HepG2 (cell line): ENCODE measurements around the gene TXNRD2. TPM values are rescaled to one million over a fixed set of nuclear protein-coding genes. Genes with fewer than 3 reads are reported as not detected.
A peak's percentile ranks its signal among the peaks of the same experiment; 100 is the strongest.

Experiments used
- ADNP ChIP-seq: sonication (generic); formaldehyde crosslinking; IDR thresholded peaks from 2 replicates; pipeline ENCODE4 v1.4.0; 2020; ENCODE audit warnings: missing genetic modification reagents
- ELK4 ChIP-seq: sonication (generic); formaldehyde crosslinking; IDR thresholded peaks from 2 replicates; pipeline ENCODE4 v1.9.0; 2021; ENCODE audit warnings: missing genetic modification reagents, borderline replicate concordance
- HOXA9 ChIP-seq: sonication (generic); formaldehyde crosslinking; IDR thresholded peaks from 2 replicates; pipeline ENCODE4 v1.8.1; 2022; ENCODE audit warnings: missing genetic modification reagents, mild to moderate bottlenecking, moderate library complexity, borderline replicate concordance
- MYNN ChIP-seq: sonication (generic); formaldehyde crosslinking; IDR thresholded peaks from 2 replicates; pipeline ENCODE4 v1.4.0; 2020; ENCODE audit warnings: mild to moderate bottlenecking, low read depth, missing genetic modification reagents
- NFKBIZ ChIP-seq: IDR thresholded peaks from 2 replicates; pipeline ENCODE4 v1.6.1; 2018; ENCODE audit warnings: missing genetic modification reagents, missing compliant biosample characterization
- SALL1 ChIP-seq: sonication (generic); formaldehyde crosslinking; IDR thresholded peaks from 2 replicates; pipeline ENCODE4 v1.8.0; 2022; ENCODE audit warnings: mild to moderate bottlenecking, missing genetic modification reagents
- ZNF282 ChIP-seq: fragments of 450-650 bp; IDR thresholded peaks from 2 replicates; pipeline ENCODE4 v1.6.1; 2018; ENCODE audit not compliant: partially characterized antibody
- ZNF292 ChIP-seq: sonication (generic); formaldehyde crosslinking; IDR thresholded peaks from 2 replicates; pipeline ENCODE4 v1.8.1; 2022; ENCODE audit warnings: mild to moderate bottlenecking, low read depth, missing genetic modification reagents, borderline replicate concordance
- ZNF841 ChIP-seq: sonication (generic); formaldehyde crosslinking; IDR thresholded peaks from 2 replicates; pipeline ENCODE4 v1.8.1; 2023; ENCODE audit warnings: missing genetic modification reagents, borderline replicate concordance
- polyA plus RNA-seq, 8 experiments: library from polyadenylated mRNA; depleted of rRNA in 3 of 8; stranded (reverse) in 7 of 8; unstranded in 1 of 8; fragments of >200 nt; fragmentation: Illumina TruSeq in 4 of 8; extraction: Trizol in 4 of 8; gene quantifications; 2 replicates each; pipeline versions ENCODE4 v1.2.1 to v1.2.3, GENCODE V29; 2011 to 2016; ENCODE audit warnings: low read depth in 4 of 8, missing spikeins in 1 of 8, mixed read lengths in 1 of 8; ENCODE audit not compliant: insufficient read depth in 1 of 8
- total RNA-seq, 5 experiments: library from RNA; depleted of rRNA; stranded (reverse); fragments of >200 nt; fragmentation: Illumina TruSeq; extraction: Trizol; gene quantifications; 2 replicates each; pipeline ENCODE4 v1.2.3, GENCODE V29; 2016; ENCODE audit warnings: low read depth in 1 of 5
- TF ChIP-seq, protein P1 (sequence below), 2 experiments: sonication (generic) in 1 of 2; formaldehyde crosslinking in 1 of 2; IDR thresholded peaks; 2 replicates each; pipeline versions ENCODE4 v1.6.1 to v1.9.0; 2014 to 2022; ENCODE audit warnings: antibody characterized with exemption in 1 of 2, borderline replicate concordance in 1 of 2, inconsistent platforms in 1 of 2, low read depth in 1 of 2, missing genetic modification reagents in 1 of 2
- TF ChIP-seq, protein P2 (sequence below): sonication (generic); formaldehyde crosslinking; IDR thresholded peaks from 2 replicates; pipeline ENCODE4 v1.4.0; 2020; ENCODE audit warnings: missing genetic modification reagents, borderline replicate concordance
- TF ChIP-seq, protein P3 (sequence below): sonication (generic); formaldehyde crosslinking; IDR thresholded peaks from 2 replicates; pipeline ENCODE4 v1.4.0; 2020; ENCODE audit warnings: missing genetic modification reagents, mild to moderate bottlenecking, borderline replicate concordance

TXNRD2 gene
- total and polyA plus RNA-seq, 2 of the 13 experiments (the other 11 are each of a cell fraction or from before 2014, with no cell fraction given): 17.5 to 18.6 TPM

DNA sequence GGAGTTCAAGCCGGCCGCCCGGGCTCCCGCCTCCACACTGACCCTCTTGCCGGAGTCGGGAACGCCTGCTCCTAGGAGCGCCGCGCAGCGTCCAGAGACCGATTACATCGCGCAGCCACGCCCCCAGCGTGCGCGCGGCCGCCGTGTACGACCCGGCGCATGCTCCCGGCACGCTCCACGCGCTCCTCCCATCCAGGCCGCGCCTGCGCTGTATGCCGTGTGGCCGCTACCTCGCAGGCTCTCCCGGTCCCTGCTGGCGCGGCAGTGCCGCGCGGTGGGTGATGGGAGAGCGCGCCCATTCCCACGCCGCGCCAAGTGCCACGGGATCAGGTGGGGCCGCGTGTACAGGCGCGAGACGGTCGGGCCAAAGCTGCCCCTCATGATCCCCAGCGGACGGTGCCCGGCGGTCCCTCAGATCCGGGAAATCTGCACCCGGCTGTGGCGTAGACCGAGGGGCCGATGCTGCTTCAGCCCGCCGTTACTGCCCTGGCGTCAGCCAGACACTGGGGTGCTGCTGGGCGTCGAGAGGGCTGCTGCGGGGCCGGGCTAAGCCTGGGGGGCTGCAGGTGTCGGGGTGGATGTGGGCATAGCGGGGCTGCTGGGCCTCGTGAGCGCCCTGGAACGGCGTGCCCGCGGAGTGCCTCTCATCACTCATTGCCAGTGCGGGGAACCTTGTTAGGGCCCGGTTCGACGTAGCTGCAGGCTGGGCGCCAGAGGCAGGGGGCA is 86.7 kb downstream of the TXNRD2 start, which contains the start of the genes GNB1L and RTL10 (continued):
- no peak; the same call in 1 of the 2 replicates for TF ChIP-seq ELK4 (CRISPR knock-in tag)
- TF ChIP-seq ZNF841: peak; percentile 87; the same call in 1 of the 2 replicates
- TF ChIP-seq MYNN: peak; percentile 62; the same call in 1 of the 2 replicates
- peak; percentile 85 for TF ChIP-seq SALL1 (CRISPR knock-in tag)
- TF ChIP-seq, protein P1, sequence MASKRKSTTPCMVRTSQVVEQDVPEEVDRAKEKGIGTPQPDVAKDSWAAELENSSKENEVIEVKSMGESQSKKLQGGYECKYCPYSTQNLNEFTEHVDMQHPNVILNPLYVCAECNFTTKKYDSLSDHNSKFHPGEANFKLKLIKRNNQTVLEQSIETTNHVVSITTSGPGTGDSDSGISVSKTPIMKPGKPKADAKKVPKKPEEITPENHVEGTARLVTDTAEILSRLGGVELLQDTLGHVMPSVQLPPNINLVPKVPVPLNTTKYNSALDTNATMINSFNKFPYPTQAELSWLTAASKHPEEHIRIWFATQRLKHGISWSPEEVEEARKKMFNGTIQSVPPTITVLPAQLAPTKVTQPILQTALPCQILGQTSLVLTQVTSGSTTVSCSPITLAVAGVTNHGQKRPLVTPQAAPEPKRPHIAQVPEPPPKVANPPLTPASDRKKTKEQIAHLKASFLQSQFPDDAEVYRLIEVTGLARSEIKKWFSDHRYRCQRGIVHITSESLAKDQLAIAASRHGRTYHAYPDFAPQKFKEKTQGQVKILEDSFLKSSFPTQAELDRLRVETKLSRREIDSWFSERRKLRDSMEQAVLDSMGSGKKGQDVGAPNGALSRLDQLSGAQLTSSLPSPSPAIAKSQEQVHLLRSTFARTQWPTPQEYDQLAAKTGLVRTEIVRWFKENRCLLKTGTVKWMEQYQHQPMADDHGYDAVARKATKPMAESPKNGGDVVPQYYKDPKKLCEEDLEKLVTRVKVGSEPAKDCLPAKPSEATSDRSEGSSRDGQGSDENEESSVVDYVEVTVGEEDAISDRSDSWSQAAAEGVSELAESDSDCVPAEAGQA (IDR thresholded peaks at IDR 0.05; ENCODE audit: low read depth): no peak; the same call in 1 of the 2 replicates
- TF ChIP-seq, protein P1 (CRISPR knock-in tag; IDR thresholded peaks at IDR 0.05; ENCODE audit: borderline replicate concordance): peak; percentile 73; the same call in 1 of the 2 replicates
- TF ChIP-seq ADNP: peak; percentile 47; the same call in 1 of the 2 replicates
- peak; percentile 91 for TF ChIP-seq HOXA9 (CRISPR knock-in tag)
- TF ChIP-seq ZNF282: no peak
- TF ChIP-seq, protein P2, sequence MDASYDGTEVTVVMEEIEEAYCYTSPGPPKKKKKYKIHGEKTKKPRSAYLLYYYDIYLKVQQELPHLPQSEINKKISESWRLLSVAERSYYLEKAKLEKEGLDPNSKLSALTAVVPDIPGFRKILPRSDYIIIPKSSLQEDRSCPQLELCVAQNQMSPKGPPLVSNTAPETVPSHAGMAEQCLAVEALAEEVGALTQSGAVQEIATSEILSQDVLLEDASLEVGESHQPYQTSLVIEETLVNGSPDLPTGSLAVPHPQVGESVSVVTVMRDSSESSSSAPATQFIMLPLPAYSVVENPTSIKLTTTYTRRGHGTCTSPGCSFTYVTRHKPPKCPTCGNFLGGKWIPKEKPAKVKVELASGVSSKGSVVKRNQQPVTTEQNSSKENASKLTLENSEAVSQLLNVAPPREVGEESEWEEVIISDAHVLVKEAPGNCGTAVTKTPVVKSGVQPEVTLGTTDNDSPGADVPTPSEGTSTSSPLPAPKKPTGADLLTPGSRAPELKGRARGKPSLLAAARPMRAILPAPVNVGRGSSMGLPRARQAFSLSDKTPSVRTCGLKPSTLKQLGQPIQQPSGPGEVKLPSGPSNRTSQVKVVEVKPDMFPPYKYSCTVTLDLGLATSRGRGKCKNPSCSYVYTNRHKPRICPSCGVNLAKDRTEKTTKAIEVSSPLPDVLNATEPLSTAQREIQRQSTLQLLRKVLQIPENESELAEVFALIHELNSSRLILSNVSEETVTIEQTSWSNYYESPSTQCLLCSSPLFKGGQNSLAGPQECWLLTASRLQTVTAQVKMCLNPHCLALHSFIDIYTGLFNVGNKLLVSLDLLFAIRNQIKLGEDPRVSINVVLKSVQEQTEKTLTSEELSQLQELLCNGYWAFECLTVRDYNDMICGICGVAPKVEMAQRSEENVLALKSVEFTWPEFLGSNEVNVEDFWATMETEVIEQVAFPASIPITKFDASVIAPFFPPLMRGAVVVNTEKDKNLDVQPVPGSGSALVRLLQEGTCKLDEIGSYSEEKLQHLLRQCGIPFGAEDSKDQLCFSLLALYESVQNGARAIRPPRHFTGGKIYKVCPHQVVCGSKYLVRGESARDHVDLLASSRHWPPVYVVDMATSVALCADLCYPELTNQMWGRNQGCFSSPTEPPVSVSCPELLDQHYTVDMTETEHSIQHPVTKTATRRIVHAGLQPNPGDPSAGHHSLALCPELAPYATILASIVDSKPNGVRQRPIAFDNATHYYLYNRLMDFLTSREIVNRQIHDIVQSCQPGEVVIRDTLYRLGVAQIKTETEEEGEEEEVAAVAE (CRISPR knock-in tag): peak; percentile 80; the same call in 1 of the 2 replicates
- no peak; the same call in 1 of the 2 replicates for TF ChIP-seq ZNF292 (CRISPR knock-in tag)
- TF ChIP-seq NFKBIZ (CRISPR knock-in tag): peak; percentile 20; the same call in 1 of the 2 replicates
- TF ChIP-seq, protein P3, sequence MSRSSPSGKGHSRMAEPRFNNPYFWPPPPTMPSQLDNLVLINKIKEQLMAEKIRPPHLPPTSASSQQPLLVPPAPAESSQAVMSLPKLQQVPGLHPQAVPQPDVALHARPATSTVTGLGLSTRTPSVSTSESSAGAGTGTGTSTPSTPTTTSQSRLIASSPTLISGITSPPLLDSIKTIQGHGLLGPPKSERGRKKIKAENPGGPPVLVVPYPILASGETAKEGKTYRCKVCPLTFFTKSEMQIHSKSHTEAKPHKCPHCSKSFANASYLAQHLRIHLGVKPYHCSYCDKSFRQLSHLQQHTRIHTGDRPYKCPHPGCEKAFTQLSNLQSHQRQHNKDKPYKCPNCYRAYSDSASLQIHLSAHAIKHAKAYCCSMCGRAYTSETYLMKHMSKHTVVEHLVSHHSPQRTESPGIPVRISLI (CRISPR knock-in tag): no peak
